GM19328 (cell line): ENCODE results near the gene VAV3.

Source experiments
- ATAC-seq: cut with Tn5 transposase; IDR thresholded peaks from one replicate; pipeline ENCODE4 v1.9.1; 2021; ENCODE audit warnings: mild to moderate bottlenecking, moderate library complexity; ENCODE audit not compliant: unreplicated experiment

The VAV3 gene

DNA sequence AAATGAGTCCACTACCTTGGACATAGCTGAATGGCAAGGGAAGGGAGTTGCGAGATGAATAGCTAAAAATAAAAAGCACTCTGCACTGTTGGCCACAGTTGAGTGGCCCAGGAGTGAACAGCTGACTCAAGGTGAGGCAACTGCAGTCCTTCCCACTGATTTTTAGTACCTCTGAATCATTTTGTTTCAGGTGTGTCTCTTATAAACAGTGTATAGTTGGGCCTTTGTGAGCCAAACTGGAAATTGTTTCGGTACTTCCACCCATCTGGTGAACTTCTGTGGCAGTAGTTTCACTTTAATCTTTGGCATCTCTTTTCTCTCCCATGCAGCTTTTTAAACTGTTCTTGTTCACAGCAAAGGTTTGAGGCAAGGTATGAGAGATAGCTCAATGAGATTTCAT lies 122.7 kb downstream of the VAV3 start:
- ATAC-seq: no peak

DNA sequence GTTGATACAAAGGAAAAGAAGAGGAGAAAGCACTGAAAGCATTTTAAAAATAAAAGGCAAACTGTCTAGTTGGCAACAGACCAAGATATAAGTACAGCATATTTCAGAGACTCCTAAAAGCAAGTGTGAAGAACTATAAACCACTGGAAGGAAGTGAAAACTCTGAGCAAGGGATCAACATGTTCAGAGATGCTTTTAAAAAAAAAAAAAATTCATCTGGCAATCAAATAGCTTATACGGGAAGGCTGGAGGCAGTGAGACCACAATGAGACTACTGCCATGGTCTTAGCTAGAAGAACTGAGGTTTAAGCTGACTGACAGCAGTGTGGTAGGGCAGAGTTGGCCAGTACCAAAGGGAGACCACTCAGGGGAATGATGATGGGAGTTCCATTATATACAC lies 124.3 kb downstream of the VAV3 start:
- no peak for ATAC-seq

DNA sequence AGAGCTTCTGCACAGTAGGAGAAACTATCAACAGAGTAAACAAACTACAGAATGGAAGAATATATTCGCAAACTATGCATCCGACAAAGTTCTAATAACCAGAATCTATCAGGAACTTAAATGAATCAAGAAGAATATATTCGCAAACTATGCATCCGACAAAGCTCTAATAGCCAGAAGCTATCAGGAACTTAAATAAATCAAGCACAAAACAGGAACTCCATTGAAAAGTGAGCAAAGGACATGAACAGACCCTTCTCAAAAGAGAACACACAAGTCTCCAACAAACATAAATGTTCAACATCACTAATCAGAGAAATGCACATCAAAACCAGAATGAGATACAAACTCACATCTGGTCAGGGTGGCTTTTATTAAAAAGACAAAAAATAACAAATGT lies 126.9 kb downstream of the VAV3 start:
- no peak for ATAC-seq

DNA sequence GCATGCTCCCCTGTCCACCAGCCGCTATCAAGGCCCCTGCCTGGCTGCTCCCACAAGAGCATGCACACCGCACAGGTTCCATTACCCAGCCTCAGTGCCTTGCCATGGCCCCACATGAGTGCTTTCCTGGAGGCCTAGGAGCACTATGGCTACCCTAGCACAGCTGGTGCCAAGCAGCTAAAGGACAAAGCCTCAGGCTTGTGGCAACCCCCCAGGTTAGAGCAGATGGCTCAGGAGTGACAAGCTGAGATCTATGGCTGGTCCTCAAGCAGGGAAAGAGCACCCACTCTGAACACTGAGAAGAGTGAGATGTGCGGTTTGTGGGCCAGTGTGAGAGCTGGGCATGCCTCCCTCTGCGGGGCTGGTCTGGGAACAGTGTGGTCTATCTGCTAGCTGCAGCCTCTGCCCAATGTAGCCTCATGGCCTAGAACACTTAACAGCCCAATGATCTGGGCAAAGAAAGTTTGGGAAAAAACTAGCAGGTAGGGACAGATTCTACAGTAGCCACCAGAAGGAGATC lies 129.8 kb downstream of the VAV3 start:
- ATAC-seq: no peak

DNA sequence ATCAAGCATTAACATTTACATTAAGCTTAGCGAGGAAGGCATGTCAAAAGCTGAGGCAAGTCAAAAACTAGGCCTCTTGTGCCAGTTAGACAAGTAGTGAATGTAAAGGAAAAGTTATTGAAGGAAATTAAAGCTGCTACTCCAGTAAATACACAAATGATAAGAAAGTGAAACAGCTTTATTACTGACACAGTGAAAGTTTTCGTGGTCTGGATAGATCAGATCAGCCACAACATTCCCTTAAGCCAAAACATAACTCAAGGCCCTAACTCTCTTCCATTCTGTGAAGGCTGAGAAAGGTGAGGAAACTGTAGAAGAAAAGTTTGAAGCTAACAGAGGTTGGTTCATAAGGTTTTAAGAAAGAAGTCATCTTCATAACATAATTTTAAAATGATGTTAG lies 131.9 kb downstream of the VAV3 start:
- no peak for ATAC-seq

DNA sequence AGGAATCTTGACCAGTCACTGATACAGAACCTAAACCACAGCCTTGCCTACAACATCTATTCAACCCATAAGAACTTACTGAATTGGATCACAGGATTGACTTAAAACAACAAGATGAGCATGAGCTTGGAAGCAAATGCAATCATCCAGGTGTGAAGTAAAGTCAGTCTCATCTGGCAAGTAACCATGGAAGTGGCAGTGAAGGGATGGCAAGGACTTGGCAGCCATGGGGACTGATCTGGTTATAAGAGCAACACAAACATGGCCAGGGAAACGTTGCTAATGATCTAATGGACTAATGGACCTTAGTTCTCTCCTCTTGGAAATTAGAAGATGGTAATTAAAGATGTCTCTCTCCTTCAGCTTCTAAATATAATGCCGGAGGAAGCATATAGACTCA lies 133.1 kb downstream of the VAV3 start:
- ATAC-seq: no peak

DNA sequence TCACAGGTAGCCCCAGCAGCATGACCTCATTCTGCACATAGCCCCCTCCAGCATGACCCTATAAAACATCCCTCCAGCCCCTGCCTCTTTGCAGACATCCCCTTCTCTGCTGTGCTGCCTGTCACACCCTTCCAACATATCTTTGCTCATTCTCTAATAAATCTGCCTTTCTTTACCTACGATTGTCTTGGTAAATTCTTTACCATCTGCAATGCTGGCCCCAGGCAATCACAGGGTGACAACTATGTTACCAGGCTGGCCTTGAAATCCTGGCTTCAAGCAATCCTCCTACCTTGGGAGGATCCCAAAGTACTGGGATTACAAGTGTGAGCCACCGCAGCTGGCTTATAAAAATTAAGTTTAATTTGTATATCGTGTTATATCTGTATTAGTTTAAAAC lies 134.5 kb downstream of the VAV3 start:
- no peak for ATAC-seq

DNA sequence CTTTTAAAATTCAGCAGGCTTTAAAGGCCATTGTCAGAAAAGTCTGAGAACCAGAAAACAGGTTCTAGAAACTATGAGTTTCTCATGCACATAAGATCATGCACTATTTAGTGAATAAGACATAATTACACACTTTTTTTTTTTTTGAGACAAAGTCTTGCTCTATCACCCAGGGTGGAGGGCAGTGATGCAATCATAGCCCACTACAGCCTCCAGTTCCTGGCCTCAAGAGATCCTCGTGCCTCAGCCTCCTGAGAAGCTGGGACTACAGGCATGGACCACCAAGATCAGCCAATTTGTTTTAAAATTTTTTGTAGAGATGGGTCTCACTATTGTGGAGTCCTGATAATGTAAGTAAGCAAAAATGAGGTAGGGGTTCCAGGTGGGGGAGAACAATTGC lies 134.9 kb downstream of the VAV3 start:
- ATAC-seq: no peak

DNA sequence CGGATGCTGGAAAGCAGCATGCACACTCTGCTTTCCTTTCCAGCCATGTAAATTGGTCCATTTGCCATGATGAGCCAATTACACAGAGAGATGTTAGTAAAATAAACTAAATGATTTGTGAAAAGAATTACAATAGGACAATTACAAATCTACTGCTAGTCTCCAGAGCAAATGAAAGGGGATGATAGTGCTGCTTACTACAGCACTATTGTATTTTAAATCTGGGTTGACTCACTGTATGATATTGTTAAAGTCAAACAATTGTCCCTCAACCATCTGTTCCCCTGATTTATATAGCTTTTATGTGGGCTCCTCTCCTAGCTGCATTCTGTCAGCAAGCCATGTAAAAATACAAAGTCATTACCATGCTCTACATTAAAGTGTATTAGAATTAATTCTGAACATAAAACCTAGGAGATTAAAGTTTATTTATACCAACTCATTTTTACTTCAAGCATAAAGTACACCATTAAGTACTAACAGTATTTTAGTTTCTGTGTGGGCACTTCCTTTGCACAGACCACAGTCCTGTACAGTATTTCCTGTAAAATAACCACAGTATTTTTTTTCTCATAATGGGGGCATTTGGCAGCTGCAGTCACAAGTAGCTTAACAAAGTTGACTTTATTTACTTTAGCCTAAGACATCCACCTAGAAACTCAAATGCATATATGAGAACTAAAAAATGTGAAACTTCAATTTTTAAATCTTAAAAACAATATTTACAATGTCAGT lies 135.8 kb downstream of the VAV3 start:
- no peak for ATAC-seq

DNA sequence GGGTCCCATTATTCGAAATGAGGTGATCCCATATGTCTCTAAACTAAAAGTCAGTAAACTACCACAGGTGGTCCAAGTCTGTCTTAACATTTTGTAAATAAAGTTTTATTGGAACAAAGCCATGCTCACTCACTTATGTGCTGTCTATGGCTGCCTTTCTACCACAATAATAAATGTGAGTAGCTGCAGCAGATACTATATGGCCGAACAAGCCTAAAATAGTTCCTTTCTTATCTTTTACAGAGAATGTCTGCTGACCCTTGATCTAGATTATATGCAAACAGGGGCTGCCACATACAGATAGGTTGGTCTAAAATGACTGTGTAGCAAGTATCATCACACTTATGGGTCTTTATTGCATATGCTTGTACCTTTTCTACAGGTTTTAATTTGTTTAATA lies 140.0 kb downstream of the VAV3 start:
- ATAC-seq: no peak

DNA sequence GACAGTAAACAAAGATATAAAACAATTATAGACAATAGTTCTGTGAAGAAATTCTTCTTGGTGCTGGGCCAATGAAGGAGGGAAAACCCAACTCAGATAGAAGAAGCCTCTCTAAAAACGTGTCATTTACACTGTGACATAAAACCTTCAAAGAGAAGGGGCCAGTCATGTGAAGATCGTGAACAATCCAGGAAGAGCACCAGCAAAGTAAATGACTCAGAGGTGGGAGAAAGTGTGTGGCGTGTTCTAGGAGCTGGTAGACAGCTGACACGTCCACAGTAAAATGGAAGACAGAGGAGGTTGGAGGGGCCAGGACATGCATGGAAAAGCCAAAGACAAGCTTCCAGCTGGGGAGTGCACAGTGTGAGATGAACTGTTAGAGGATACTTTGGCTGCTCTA lies 143.6 kb downstream of the VAV3 start:
- ATAC-seq: no peak

DNA sequence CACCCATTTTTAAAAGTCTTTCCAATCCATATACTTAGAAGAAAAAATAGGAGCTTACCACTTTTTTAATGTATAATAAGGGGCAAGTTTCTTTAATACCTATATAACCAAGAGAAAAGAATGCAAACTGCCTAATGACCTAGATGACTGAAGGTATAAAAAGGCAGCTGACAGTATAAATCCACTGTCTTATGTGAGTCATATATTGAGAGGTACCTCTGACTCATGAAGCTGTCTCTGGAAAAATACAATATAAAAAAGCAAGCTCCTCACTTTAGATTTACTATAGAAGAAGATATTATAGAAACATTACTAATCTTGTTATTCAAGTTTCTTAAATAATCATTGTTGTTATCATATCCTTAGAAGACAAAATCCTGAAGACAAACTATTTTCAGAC lies 144.2 kb downstream of the VAV3 start:
- ATAC-seq: no peak

DNA sequence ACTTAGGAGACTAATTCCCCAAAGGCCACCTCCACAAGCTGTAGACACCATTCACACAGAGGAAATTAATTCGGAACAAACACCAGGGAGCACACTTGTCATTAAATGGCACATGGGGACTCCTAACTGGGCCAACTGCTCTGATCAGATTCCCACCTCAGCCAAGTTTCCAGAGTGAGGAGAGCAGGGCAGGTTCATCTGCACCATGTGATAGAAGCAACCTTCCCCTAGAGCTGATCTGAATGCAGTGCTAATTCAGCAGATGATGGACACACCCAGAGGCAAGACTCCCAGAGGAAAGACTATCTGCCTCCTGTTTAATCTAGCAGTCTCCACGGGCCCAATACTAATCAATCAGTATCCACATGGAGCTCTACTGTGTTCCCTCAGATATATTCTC lies 147.0 kb downstream of the VAV3 start:
- no peak for ATAC-seq

DNA sequence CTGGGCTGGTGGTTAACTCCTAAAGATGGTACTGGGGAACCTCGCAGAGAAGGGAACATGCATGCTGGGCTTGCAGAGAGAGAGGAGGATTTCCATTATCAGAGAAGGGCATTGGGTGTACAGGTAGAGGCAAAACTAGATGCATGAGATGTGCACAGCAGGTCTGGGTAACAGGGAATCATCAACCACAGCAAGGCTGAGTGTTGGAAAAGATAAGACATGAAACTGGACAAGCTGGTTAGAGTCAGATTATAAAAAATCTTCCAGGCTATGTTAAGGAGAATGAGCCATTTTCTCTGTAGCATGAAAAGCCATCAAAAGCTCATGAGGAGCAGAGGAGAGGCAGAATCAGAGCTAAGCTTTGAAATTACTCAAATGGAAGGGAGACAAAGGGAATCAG lies 147.8 kb downstream of the VAV3 start:
- no peak for ATAC-seq

DNA sequence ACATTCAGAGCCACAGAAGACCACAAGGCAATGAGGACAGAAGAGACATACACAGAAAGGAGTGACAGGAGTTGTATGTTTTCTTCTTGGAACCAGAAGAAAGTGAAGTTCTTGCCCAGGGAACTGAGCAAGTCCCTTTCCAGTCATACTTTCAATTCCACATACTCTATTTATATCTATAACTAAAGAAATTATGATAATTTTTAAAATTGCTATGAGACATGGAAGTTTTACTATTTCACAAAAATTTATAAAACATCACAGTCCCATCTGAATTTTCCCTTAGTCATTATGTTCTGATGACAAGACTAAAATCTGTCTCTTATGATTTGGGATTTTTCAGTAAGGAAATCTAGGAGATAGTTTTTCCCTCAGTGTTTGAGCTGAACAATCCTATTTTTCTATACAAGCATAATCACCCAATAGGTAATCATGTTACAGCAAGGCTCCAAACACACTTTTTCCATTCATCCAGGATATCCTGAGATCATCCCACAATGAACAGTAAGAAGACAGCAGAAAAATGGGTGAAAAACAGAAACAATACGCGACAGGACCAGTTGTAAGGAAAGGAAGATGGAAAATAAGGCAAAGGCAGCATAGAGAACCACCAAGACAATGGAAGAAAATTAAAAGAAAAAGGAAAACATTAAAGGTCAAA lies 154.6 kb downstream of the VAV3 start:
- ATAC-seq: no peak

DNA sequence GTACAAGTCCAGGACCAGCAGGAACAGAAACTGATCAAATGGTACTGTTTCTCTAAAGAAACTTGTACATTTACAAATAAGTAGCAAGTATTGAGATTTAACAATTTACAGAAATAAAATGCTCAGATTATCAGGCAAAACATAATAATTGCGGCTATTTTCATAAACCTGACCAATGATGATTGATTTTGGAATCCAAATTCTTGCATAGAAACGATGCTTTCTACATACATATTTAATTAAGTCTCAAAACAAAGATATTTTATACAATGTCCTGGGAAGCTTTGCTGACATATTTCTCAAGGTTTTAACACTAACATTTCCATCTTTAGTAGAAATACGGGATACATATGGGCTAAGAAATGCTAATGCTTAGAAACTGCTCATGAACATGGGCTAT lies 157.1 kb downstream of the VAV3 start:
- no peak for ATAC-seq

DNA sequence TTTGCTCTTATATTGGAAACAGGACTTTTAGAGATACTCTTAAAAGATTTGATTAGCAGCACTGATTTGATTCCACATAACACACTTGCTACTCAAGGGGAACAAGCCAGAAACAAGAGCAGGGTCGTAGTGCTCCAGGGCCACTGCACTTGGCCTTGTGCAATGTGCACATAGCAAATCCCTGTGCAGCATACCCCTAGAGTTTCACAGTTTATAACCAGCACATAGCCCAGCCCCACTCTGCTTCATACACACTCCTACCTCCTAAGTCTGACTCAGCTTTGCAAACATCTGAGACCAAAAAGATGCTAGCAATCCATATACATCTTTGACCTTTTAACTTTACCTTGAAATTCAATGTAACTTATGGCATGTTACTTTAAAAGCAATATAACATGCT lies 157.6 kb downstream of the VAV3 start:
- ATAC-seq: no peak

DNA sequence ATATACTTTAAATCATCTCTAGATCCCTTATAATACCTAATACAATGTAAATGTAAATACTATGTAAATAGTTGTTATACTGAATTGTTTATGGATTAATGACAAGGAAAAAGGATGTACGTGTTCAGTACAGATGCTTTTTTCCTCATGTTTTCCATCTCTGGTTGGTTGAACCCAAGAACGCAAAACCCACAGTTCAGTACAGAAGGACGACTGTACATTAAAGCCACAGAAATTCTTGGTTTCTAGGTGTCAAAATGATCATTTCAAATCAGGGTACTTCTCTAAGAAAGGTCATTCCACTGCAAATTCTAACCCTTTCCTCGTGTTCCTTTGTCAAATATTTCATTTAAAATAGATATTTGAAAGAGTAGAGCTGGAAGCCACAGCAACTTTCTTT lies 158.1 kb downstream of the VAV3 start:
- no peak for ATAC-seq

DNA sequence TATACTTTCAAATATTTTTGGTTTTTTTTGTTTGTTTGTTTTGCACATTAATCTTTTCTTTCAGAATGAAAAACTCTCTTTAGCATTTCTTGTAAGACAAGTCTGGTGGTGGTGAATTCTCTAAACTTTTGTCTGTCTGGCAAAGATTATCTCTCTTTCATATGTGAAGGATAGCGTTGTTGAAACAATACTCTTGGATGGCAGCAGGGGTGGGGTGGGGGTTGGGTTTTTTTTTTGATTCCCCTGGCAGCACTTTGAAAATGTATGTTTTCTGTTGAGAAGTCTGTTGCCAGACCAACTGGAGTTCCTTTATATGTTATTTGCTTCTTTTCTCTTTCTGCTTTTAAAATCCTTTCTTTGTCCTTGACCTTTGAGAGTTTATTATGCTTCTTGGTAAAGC lies 160.2 kb downstream of the VAV3 start:
- no peak for ATAC-seq

DNA sequence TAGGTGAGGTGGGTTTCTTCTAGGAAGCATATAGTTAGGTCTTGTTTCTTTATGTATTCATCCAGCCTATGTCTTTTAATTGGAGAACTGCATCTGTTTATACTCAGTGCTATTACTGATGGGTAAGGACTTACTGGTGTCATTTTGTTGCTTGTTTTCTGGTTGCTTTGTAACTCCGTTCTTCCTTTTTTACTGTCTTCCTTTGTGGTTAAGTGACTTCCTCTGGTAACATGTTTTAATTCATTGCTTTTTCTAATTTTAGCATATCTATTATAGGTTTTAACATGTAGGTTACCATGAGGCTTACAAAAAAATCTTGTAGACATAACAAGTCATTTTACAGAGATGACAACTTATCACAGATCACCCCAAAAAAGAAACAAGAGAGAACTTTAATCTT lies 160.8 kb downstream of the VAV3 start:
- no peak for ATAC-seq

DNA sequence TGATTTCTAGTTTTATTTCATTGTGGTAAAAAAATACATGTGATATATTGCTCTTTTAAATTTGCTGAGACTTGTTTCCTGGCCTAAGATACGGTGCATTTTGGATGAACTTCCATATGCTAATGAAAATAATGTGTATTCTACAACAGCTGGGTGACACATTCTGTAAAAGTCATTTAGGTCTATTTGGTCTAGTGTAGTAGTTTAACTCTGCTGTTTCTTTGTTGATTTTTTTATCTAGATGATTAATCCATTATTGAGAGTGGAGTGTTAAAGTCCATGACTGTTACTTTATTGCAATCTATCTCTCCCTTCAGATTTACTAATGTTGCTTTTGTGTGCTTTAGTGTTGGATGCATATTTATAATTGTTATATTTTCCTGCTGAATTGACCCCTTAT lies 161.4 kb downstream of the VAV3 start:
- ATAC-seq: no peak

DNA sequence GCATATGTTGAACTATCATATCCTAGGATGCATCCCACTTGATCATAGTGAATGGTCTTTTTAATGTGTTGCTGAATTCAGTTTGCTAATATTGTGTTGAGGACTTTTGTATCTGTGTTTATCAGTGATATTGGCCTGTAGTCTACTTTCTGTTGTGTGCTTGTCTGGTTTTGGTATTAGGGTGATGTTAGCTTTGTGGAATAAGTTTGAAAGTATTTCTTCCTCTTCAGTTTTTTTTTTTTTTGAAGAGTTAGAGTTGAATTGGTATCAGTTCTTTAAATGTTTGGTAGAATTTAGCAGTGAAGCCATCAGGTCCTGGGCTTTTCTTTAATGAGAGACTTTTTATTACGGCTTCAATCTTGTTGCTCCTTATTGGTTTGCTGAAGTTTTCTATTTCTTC lies 162.3 kb downstream of the VAV3 start:
- ATAC-seq: no peak

DNA sequence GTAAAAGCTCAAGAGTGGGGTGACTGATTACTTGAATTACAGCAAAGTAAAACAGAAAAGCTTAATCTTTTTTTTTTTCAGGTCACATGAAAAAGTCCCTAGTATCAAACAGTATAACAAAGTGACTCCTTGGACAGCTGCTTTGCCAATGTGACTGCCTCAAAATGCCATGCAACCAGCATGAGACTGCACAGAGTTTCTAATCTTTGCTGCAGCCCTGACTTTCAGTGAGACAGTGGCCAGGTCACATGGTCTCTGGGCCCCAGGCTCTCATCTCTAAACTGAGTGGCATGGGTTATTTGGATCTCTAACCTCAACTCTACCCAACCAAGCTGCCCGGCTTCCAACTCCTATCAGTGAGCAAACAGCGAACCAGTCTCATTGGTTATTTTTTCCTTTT lies 169.0 kb downstream of the VAV3 start:
- no peak for ATAC-seq
